Muscle of leg (tissue), 11 donors: ENCODE results near the gene KHDC1L. TPM values are rescaled to one million over a fixed set of nuclear protein-coding genes. Genes with fewer than 3 reads are reported as not detected.

ENCODE experiments used
- DNase-seq: peaks from one replicate; pipeline ENCODE4 v3.0.0; 2013
- H3K27ac ChIP-seq: one replicate; pipeline ENCODE4 v1.5.1; 2013; ENCODE audit warnings: mild to moderate bottlenecking, low read length, control low read depth
- H3K27me3 ChIP-seq: one replicate; pipeline ENCODE4 v1.6.1; 2013; ENCODE audit warnings: low read length; ENCODE audit not compliant: control insufficient read depth, insufficient read depth
- H3K36me3 ChIP-seq: one replicate; pipeline ENCODE4 v1.6.1; 2013; ENCODE audit warnings: low read length; ENCODE audit not compliant: control insufficient read depth, insufficient read depth
- H3K4me1 ChIP-seq: one replicate; pipeline ENCODE4 v1.6.1; 2013; ENCODE audit warnings: low read length; ENCODE audit not compliant: control insufficient read depth, insufficient read depth
- H3K4me3 ChIP-seq: one replicate; pipeline ENCODE4 v1.5.1; 2013; ENCODE audit warnings: low read length, control low read depth
- H3K9me3 ChIP-seq: replicated peaks from 2 replicates; pipeline ENCODE4 v1.6.1; 2013; ENCODE audit warnings: low read depth, low read length; ENCODE audit not compliant: control insufficient read depth
- WGBS: methylation state at CpG from one replicate; pipeline ENCODE4 v1.1.5; 2013; ENCODE audit warnings: missing lambda C conversion rate; ENCODE audit not compliant: insufficient coverage; 5-methylcytosine and 5-hydroxymethylcytosine counted together
- polyA plus RNA-seq, 8 donors: library from polyadenylated mRNA; unstranded; fragments of 120-200 nt; gene quantifications; one replicate each; pipeline versions ENCODE4 v1.2.1 to v1.2.3, GENCODE V29; 2013; ENCODE audit warnings: inconsistent platforms in 1 of 8, low replicate concordance in 1 of 8; ENCODE audit not compliant: insufficient read length in 8 of 8, insufficient read depth in 1 of 8
- total RNA-seq: library from RNA; stranded (reverse); fragments of 120-200 nt; gene quantifications from one replicate; pipeline ENCODE4 v1.2.4, GENCODE V29; 2013

Gene KHDC1L
- total and polyA plus RNA-seq, 9 donors: 0.13 to 0.87 (median 0.37) TPM; not detected in 3

GRCh38 chr6:73180076-73180738, 45.1 kb downstream of the KHDC1L start:
- Histone ChIP-seq H3K4me1 (no peaks in the 10 kb centered on the region), H3K4me3 (no peak overlapping the region), H3K27me3 (no peaks in the 10 kb centered on the region), H3K9me3 (no peaks in the 10 kb centered on the region), H3K27ac (no peak overlapping the region), H3K36me3 (no peaks in the 10 kb centered on the region)
- WGBS: 81% methylated on average over 3 of the region's 6 CpGs
- no peak for DNase-seq

- no CpG with 5 or more reads among the region's 5 CpGs for WGBS
- H3K4me3 ChIP-seq: no peak overlapping the region
- H3K9me3 ChIP-seq: no peaks in the 10 kb centered on the region
- H3K27me3 ChIP-seq: no peaks in the 10 kb centered on the region
- H3K36me3 ChIP-seq: no peaks in the 10 kb centered on the region
- H3K27ac ChIP-seq: no peak overlapping the region
- no peaks in the 10 kb centered on the region for H3K4me1 ChIP-seq
- DNase-seq: no peak
These were observed 47.9 kb downstream of the KHDC1L start for GRCh38 chr6:73177221-73177944.

GRCh38 chr6:73176057-73176456, 49.2 kb downstream of the KHDC1L start:
- no CpG with 5 or more reads among the region's 6 CpGs for WGBS
- H3K4me1 ChIP-seq: no peaks in the 10 kb centered on the region

GRCh38 chr6:73174646-73175045, 50.6 kb downstream of the KHDC1L start:
- H3K9me3 ChIP-seq: no peaks in the 10 kb centered on the region
- H3K27me3 ChIP-seq: no peaks in the 10 kb centered on the region
- H3K4me1 ChIP-seq: no peaks in the 10 kb centered on the region
- H3K27ac ChIP-seq: no peak overlapping the region
- no peaks in the 10 kb centered on the region for H3K36me3 ChIP-seq
- no peak overlapping the region for H3K4me3 ChIP-seq
- DNase-seq: no peak
- WGBS: 84% methylated on average over 2 of the region's 4 CpGs

More at GRCh38 chr6:73176057-73176456, 49.2 kb downstream of the KHDC1L start:
- Histone ChIP-seq H3K4me3 (no peak overlapping the region), H3K9me3 (no peaks in the 10 kb centered on the region), H3K27ac (no peak overlapping the region), H3K36me3 (no peaks in the 10 kb centered on the region), H3K27me3 (no peaks in the 10 kb centered on the region)
- DNase-seq: no peak

Other genes with a start within 250 kb of the KHDC1L start
- 2.3 TPM for gene KHDC1, start 37.7 kb upstream of the KHDC1L start, total RNA-seq
- gene KHDC1, start 37.7 kb upstream of the KHDC1L start, polyA plus RNA-seq: 1 to 10 TPM; 2.9 to 7.0 (median 4.9) TPM
- not detected for gene DPPA5, start 128.8 kb upstream of the KHDC1L start, total RNA-seq
- not detected for gene DPPA5, start 128.8 kb upstream of the KHDC1L start, polyA plus RNA-seq
- not detected for gene KHDC3L, start 137.2 kb upstream of the KHDC1L start, total RNA-seq
- gene KHDC3L, start 137.2 kb upstream of the KHDC1L start, polyA plus RNA-seq: not detected
- gene OOEP, start 144.4 kb upstream of the KHDC1L start, total RNA-seq: not detected
- under 1 TPM in 1 of 8 donors, not detected in 7; 0.16 TPM for gene OOEP, start 144.4 kb upstream of the KHDC1L start, polyA plus RNA-seq
- gene DDX43, start 169.3 kb upstream of the KHDC1L start, total RNA-seq: 0.35 TPM
- gene DDX43, start 169.3 kb upstream of the KHDC1L start, polyA plus RNA-seq: under 1 TPM; 0.23 to 0.81 (median 0.43) TPM
- gene CGAS, start 226.8 kb upstream of the KHDC1L start, total RNA-seq: 5.2 TPM
- 1 to 10 TPM; 4.3 to 6.4 (median 4.3) TPM for gene CGAS, start 226.8 kb upstream of the KHDC1L start, polyA plus RNA-seq
- gene MTO1, start 236.2 kb upstream of the KHDC1L start, total RNA-seq: 23.9 TPM
- gene MTO1, start 236.2 kb upstream of the KHDC1L start, polyA plus RNA-seq: 10 to 100 TPM; 14.6 to 19.7 (median 17.0) TPM